ENCODE data around the gene MAPK8IP1. TPM values are rescaled to one million over a fixed set of nuclear protein-coding genes. Genes with fewer than 3 reads are reported as not detected.

Gene MAPK8IP1
- total RNA-seq, 1 donor: 1.5 TPM

- H3K4me3 ChIP-seq (ENCODE audit: low read length): peak overlapping the region; percentile 53
- no peaks in the 10 kb centered on the region for H3K27me3 ChIP-seq (ENCODE audit: insufficient read depth, low read length)
- peaks cover 68% of the 10 kb centered on the region for H3K4me1 ChIP-seq (ENCODE audit: insufficient read depth, low read length)
- no peaks in the 10 kb centered on the region for H3K9me3 ChIP-seq (ENCODE audit: low read depth, low read length)
Measured at GRCh38 chr11:45930031-45930794, 44.8 kb downstream of the MAPK8IP1 start.

DNA sequence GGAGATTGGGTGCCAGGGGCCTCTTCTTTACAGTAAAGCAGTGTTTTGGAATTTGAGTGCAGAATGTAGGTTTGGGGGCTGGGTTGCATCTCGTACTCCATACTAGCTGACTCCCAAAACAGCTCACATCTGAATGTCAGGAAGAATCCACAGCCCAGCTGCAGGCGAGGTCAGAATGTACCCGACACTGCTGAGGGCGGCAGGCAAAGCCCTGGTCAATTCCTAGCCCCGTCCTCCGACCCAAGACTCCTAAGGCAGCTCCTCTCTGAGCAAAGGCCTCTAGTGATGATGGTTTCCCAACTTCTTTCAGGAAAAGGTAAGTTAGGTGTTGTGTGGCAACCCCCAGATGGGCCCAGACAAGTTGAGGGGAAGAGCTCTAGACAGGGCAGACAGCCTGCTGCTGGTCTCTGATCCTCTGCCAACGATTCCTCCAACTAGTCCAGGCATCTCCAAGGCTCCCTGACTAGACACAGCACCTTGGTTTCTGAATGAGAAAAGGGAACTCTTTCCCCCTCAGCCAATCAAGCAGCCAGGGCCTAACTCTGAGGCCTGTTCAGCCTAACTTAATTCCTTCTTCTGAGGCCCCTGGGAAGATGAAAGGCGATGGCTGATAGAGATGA lies 45.6 kb downstream of the MAPK8IP1 start:
- no peaks in the 10 kb centered on the region for H3K27me3 ChIP-seq (ENCODE audit: insufficient read depth, low read length)
- peaks cover 76% of the 10 kb centered on the region for H3K4me1 ChIP-seq (ENCODE audit: insufficient read depth, low read length)
- no peaks in the 10 kb centered on the region for H3K9me3 ChIP-seq (ENCODE audit: low read depth, low read length)
- peak overlapping the region; percentile 53 for H3K4me3 ChIP-seq (ENCODE audit: low read length)

- Histone ChIP-seq H3K27me3 (ENCODE audit: insufficient read depth, low read length) (no peaks in the 10 kb centered on the region), H3K9me3 (ENCODE audit: low read depth, low read length) (no peaks in the 10 kb centered on the region), H3K4me1 (ENCODE audit: insufficient read depth, low read length) (peaks cover 83% of the 10 kb centered on the region), H3K4me3 (ENCODE audit: low read length) (peak overlapping the region; percentile 53)
Measured at GRCh38 chr11:45931739-45932138, 46.3 kb downstream of the MAPK8IP1 start.

DNA sequence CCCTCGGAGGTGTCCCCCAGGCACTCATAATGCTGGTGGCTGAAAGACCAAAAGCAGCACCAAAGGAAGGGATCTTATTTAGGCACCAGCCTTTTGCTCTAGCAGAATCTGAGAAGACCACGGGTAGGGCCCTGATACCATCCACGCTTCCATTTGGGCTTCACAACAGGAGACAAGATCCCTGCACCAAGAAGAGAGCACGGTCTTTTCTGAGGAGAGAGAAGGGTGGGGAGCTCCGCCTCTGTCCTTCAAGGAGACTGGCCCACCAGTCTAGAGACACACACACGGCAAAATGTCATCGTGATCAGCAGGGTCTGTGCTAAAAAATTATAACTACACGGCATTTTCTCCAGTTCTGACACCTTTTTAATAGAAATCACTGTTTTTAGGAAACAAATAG lies 46.8 kb downstream of the MAPK8IP1 start:
- H3K27me3 ChIP-seq (ENCODE audit: insufficient read depth, low read length): no peaks in the 10 kb centered on the region
- H3K4me1 ChIP-seq (ENCODE audit: insufficient read depth, low read length): peaks cover 87% of the 10 kb centered on the region
- H3K9me3 ChIP-seq (ENCODE audit: low read depth, low read length): no peaks in the 10 kb centered on the region
- peak overlapping the region; percentile 53 for H3K4me3 ChIP-seq (ENCODE audit: low read length)

DNA sequence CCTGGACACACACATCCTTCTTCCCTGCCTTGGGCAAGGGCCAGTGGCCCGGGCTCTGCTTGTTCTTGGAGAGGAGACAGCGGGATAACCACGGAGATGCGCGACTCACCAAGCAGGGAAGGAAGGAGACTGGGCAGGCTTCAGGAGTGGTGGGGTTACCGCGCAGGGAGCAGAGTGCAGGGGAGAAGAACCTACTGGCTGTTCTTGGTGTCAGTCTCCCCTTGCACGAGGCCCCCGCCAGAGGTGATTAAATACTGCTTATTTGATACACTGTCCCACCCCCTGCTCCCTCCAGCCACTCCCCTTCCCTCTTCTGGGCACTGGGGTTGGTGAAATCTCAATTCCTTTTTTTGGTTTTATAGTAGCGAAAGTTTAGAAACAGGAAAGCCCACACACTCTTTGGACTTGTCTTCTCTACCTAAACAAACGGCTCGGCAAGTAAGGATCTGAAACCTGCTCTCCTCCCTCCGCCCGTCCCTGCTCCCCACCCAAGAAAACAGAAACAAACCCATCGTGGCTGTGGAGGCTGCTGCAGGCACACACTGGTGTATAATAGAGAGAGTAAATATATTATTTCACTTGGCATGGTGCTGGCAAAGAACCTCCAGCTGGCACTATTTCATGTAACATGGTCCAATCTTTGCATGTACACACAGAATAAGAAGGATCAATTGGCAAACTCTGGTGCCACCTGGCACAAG lies 47.8 kb downstream of the MAPK8IP1 start:
- H3K9me3 ChIP-seq (ENCODE audit: low read depth, low read length): no peaks in the 10 kb centered on the region
- H3K4me3 ChIP-seq (ENCODE audit: low read length): peak overlapping the region; percentile 53
- no peaks in the 10 kb centered on the region for H3K27me3 ChIP-seq (ENCODE audit: insufficient read depth, low read length)
- peaks cover 92% of the 10 kb centered on the region for H3K4me1 ChIP-seq (ENCODE audit: insufficient read depth, low read length)

DNA sequence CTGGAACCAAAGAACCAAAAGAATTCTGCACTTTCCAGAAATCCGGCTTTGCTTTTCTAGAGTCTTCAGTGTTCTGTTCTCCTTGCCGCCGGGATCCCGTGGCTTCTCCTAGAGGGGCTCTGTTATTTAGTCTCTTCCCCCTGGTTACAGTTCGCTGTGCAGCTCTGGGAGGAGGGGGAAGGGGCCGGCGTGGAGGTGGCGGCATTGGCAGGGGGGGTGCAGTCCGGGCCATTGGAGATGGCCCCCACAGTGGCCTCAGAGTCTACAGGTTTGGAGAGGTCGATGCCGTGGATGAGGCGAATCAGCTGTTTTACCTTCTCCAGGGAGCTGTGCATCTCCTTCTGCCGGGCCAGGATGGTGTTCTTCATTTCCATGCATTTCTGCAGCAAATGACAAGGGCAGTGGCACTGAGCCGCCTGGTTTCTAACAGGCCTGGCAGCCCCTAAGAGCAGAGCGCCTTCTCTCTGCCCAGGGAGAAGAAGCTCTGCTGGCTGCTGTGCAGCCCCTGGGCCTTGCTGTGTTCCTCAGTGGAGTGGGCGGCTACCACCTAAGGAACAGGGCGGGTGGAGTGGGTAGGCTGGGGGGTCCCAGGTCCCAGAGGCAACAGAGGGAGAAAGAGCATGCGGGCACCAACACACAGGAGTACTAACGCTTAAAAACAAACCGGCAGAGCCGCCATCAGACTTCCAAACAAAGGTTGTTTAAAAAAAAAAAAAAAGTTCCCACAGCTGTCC lies 48.6 kb downstream of the MAPK8IP1 start:
- no peaks in the 10 kb centered on the region for H3K9me3 ChIP-seq (ENCODE audit: low read depth, low read length)
- H3K4me1 ChIP-seq (ENCODE audit: insufficient read depth, low read length): peaks cover 85% of the 10 kb centered on the region
- no peaks in the 10 kb centered on the region for H3K27me3 ChIP-seq (ENCODE audit: insufficient read depth, low read length)
- no peak overlapping the region for H3K4me3 ChIP-seq (ENCODE audit: low read length)

GRCh38 chr11:45934580-45935318 lies 49.3 kb downstream of the MAPK8IP1 start:
- H3K4me3 ChIP-seq (ENCODE audit: low read length): no peak overlapping the region
- H3K4me1 ChIP-seq (ENCODE audit: insufficient read depth, low read length): peaks cover 79% of the 10 kb centered on the region
- H3K9me3 ChIP-seq (ENCODE audit: low read depth, low read length): no peaks in the 10 kb centered on the region
- H3K27me3 ChIP-seq (ENCODE audit: insufficient read depth, low read length): no peaks in the 10 kb centered on the region

GRCh38 chr11:45935349-45936064 lies 50.1 kb downstream of the MAPK8IP1 start:
- Histone ChIP-seq H3K4me1 (ENCODE audit: insufficient read depth, low read length) (peaks cover 72% of the 10 kb centered on the region), H3K4me3 (ENCODE audit: low read length) (no peak overlapping the region)

GRCh38 chr11:45936511-45937054 lies 51.1 kb downstream of the MAPK8IP1 start:
- H3K4me1 ChIP-seq (ENCODE audit: insufficient read depth, low read length): peaks cover 61% of the 10 kb centered on the region
- H3K4me3 ChIP-seq (ENCODE audit: low read length): no peak overlapping the region
- no peaks in the 10 kb centered on the region for H3K9me3 ChIP-seq (ENCODE audit: low read depth, low read length)
- no peaks in the 10 kb centered on the region for H3K27me3 ChIP-seq (ENCODE audit: insufficient read depth, low read length)

More at GRCh38 chr11:45935349-45936064, 50.1 kb downstream of the MAPK8IP1 start:
- Histone ChIP-seq H3K9me3 (ENCODE audit: low read depth, low read length) (no peaks in the 10 kb centered on the region), H3K27me3 (ENCODE audit: insufficient read depth, low read length) (no peaks in the 10 kb centered on the region)

DNA sequence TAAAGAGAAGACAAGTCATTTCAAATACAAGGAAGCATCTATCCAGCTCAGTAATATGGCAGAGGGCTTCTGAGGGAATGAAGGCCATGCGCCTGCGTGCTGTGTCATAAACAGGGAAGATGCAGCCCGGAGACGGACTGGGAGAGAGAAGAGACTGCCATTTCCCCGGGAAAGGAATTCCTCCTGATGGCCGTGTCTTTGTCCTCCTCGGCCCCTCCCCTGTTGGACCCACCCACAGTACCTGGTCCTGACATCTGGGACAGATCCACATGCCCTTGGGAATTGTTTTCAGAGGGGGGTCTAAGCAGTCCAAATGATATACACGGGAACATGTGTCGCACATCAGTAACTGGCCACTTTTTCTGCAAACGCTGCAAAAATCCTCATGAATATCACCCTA lies 52.5 kb downstream of the MAPK8IP1 start:
- H3K27me3 ChIP-seq (ENCODE audit: insufficient read depth, low read length): no peaks in the 10 kb centered on the region

GRCh38 chr11:45939836-45940235 lies 54.4 kb downstream of the MAPK8IP1 start:
- H3K9me3 ChIP-seq (ENCODE audit: low read depth, low read length): no peaks in the 10 kb centered on the region
- H3K27me3 ChIP-seq (ENCODE audit: insufficient read depth, low read length): no peaks in the 10 kb centered on the region
- no peak overlapping the region for H3K4me3 ChIP-seq (ENCODE audit: low read length)
- peaks cover 30% of the 10 kb centered on the region for H3K4me1 ChIP-seq (ENCODE audit: insufficient read depth, low read length)

More for the DNA sequence above, 52.5 kb downstream of the MAPK8IP1 start:
- Histone ChIP-seq H3K4me1 (ENCODE audit: insufficient read depth, low read length) (peaks cover 49% of the 10 kb centered on the region), H3K9me3 (ENCODE audit: low read depth, low read length) (no peaks in the 10 kb centered on the region), H3K4me3 (ENCODE audit: low read length) (no peak overlapping the region)

GRCh38 chr11:45941285-45941684 lies 55.8 kb downstream of the MAPK8IP1 start:
- Histone ChIP-seq H3K9me3 (ENCODE audit: low read depth, low read length) (no peaks in the 10 kb centered on the region), H3K4me3 (ENCODE audit: low read length) (no peak overlapping the region), H3K27me3 (ENCODE audit: insufficient read depth, low read length) (no peaks in the 10 kb centered on the region), H3K4me1 (ENCODE audit: insufficient read depth, low read length) (peaks cover 16% of the 10 kb centered on the region)

GRCh38 chr11:45942381-45942780 lies 56.9 kb downstream of the MAPK8IP1 start:
- no peaks in the 10 kb centered on the region for H3K9me3 ChIP-seq (ENCODE audit: low read depth, low read length)
- no peaks in the 10 kb centered on the region for H3K27me3 ChIP-seq (ENCODE audit: insufficient read depth, low read length)
- H3K4me3 ChIP-seq (ENCODE audit: low read length): no peak overlapping the region
- peaks cover 7% of the 10 kb centered on the region for H3K4me1 ChIP-seq (ENCODE audit: insufficient read depth, low read length)
